ENCODE results near the gene SUDS3. TPM values are rescaled to one million over a fixed set of nuclear protein-coding genes. Genes with fewer than 3 reads are reported as not detected.

The SUDS3 gene
- total RNA-seq, 1 donor from 2014 or later, result 33.7 TPM

GRCh38 chr12:118432812-118433545, 56.6 kb downstream of the SUDS3 start:
- intact Hi-C loops (cut with micrococcal nuclease), result no loop called here
- ChIA-PET POLR2A (no interaction called here), CTCF (no interaction called here)
- Mint-ChIP-seq H3K36me3 (ENCODE audit: low read depth) (no peaks in the 10 kb centered on the region), H3K4me3 (no peak overlapping the region), H3K9me3 (no peaks in the 10 kb centered on the region), H3K27ac (no peak overlapping the region), H3K4me1 (no peaks in the 10 kb centered on the region), H3K27me3 (peaks cover 2% of the 10 kb centered on the region)
- DNase-seq (no peak), ATAC-seq (ENCODE audit: low read depth) (no peak)
- TF ChIP-seq CTCF (IDR thresholded peaks at IDR 0.05), result no peak

- Mint-ChIP-seq H3K36me3 (ENCODE audit: low read depth) (no peaks in the 10 kb centered on the region), H3K27ac (no peak overlapping the region), H3K9me3 (no peaks in the 10 kb centered on the region), H3K4me1 (no peaks in the 10 kb centered on the region), H3K4me3 (no peak overlapping the region), H3K27me3 (peaks cover 10% of the 10 kb centered on the region)
- TF ChIP-seq CTCF (IDR thresholded peaks at IDR 0.05), result no peak
- intact Hi-C loops (cut with micrococcal nuclease), result no loop called here
- POLR2A ChIA-PET, result no interaction called here
- no peak for ATAC-seq (ENCODE audit: low read depth)
- no peak for DNase-seq
- CTCF ChIA-PET, result no interaction called here
These were observed 59.8 kb downstream of the SUDS3 start for GRCh38 chr12:118436002-118436730.

GRCh38 chr12:118436986-118437385, 60.6 kb downstream of the SUDS3 start:
- Mint-ChIP-seq H3K4me1 (no peaks in the 10 kb centered on the region), H3K27ac (no peak overlapping the region), H3K36me3 (ENCODE audit: low read depth) (no peaks in the 10 kb centered on the region), H3K9me3 (no peaks in the 10 kb centered on the region), H3K4me3 (no peak overlapping the region), H3K27me3 (peaks cover 16% of the 10 kb centered on the region)
- no peak for TF ChIP-seq CTCF (IDR thresholded peaks at IDR 0.05)
- ChIA-PET CTCF (no interaction called here), POLR2A (no interaction called here)
- intact Hi-C loops (cut with micrococcal nuclease), result no loop called here
- ATAC-seq (ENCODE audit: low read depth) (no peak), DNase-seq (no peak)

- ATAC-seq (ENCODE audit: low read depth), result no peak
- DNase-seq, result no peak
- CTCF ChIA-PET, result no interaction called here
- intact Hi-C loops (cut with micrococcal nuclease), result no loop called here
- H3K9me3 Mint-ChIP-seq, result no peaks in the 10 kb centered on the region
- POLR2A ChIA-PET, result no interaction called here
- peaks cover 22% of the 10 kb centered on the region for H3K27me3 Mint-ChIP-seq
- no peak overlapping the region for H3K27ac Mint-ChIP-seq
- TF ChIP-seq CTCF (IDR thresholded peaks at IDR 0.05), result no peak
- H3K36me3 Mint-ChIP-seq (ENCODE audit: low read depth), result no peaks in the 10 kb centered on the region
- H3K4me1 Mint-ChIP-seq, result no peaks in the 10 kb centered on the region
- H3K4me3 Mint-ChIP-seq, result no peak overlapping the region
These were observed 62.7 kb downstream of the SUDS3 start for GRCh38 chr12:118439068-118439467.

- no peak overlapping the region for H3K27ac Mint-ChIP-seq
- intact Hi-C loops (cut with micrococcal nuclease), result no loop called here
- H3K36me3 Mint-ChIP-seq (ENCODE audit: low read depth), result no peaks in the 10 kb centered on the region
- ChIA-PET CTCF (no interaction called here), POLR2A (no interaction called here)
- peaks cover 22% of the 10 kb centered on the region for H3K27me3 Mint-ChIP-seq
- no peak overlapping the region for H3K4me3 Mint-ChIP-seq
- no peak for ATAC-seq (ENCODE audit: low read depth)
- no peak for DNase-seq
- no peak for TF ChIP-seq CTCF (IDR thresholded peaks at IDR 0.05)
- H3K9me3 Mint-ChIP-seq, result no peaks in the 10 kb centered on the region
- no peaks in the 10 kb centered on the region for H3K4me1 Mint-ChIP-seq
These were observed 69.9 kb downstream of the SUDS3 start for GRCh38 chr12:118446247-118446646.

Data from activated B cell treated with CpG ODN at 0.5 μM for 24 hours (primary cell).